ENCODE measurements around the gene CPM.

The CPM gene

GRCh38 chr12:68904351-68904962 lies 28.5 kb downstream of the CPM start:
- no peak for DNase-seq (ENCODE audit: low spot score)

- no peak for DNase-seq (ENCODE audit: low spot score)
Observed at GRCh38 chr12:68903511-68903910, 29.5 kb downstream of the CPM start.

GRCh38 chr12:68901551-68901950 lies 31.4 kb downstream of the CPM start:
- DNase-seq (ENCODE audit: low spot score), result no peak

- no peak for DNase-seq (ENCODE audit: low spot score)
Observed at GRCh38 chr12:68901145-68901544, 31.8 kb downstream of the CPM start.

GRCh38 chr12:68900241-68900640 lies 32.7 kb downstream of the CPM start:
- no peak for DNase-seq (ENCODE audit: low spot score)

- DNase-seq (ENCODE audit: low spot score), result no peak
Observed at GRCh38 chr12:68899251-68899771, 33.7 kb downstream of the CPM start.

- no peak for DNase-seq (ENCODE audit: low spot score)
Observed at GRCh38 chr12:68896881-68897540, 36.0 kb downstream of the CPM start.

GRCh38 chr12:68894276-68894855 lies 38.6 kb downstream of the CPM start:
- no peak for DNase-seq (ENCODE audit: low spot score)

GRCh38 chr12:68893741-68894140 lies 39.2 kb downstream of the CPM start:
- DNase-seq (ENCODE audit: low spot score), result no peak

- DNase-seq (ENCODE audit: low spot score), result no peak
Observed at GRCh38 chr12:68893201-68893600, 39.8 kb downstream of the CPM start.

- DNase-seq (ENCODE audit: low spot score), result no peak
Observed at GRCh38 chr12:68891141-68891540, 41.8 kb downstream of the CPM start.

GRCh38 chr12:68890701-68891113 lies 42.3 kb downstream of the CPM start:
- no peak for DNase-seq (ENCODE audit: low spot score)

- DNase-seq (ENCODE audit: low spot score), result no peak
Observed at GRCh38 chr12:68888243-68888642, 44.7 kb downstream of the CPM start.

- no peak for DNase-seq (ENCODE audit: low spot score)
Observed at GRCh38 chr12:68887641-68888040, 45.3 kb downstream of the CPM start.

- no peak for DNase-seq (ENCODE audit: low spot score)
Observed at GRCh38 chr12:68886636-68887572, 46.1 kb downstream of the CPM start.

- DNase-seq (ENCODE audit: low spot score), result no peak
Observed at GRCh38 chr12:68885381-68885780, 47.6 kb downstream of the CPM start.

- DNase-seq (ENCODE audit: low spot score), result no peak
Observed at GRCh38 chr12:68884251-68884650, 48.7 kb downstream of the CPM start.

- no peak for DNase-seq (ENCODE audit: low spot score)
Observed at GRCh38 chr12:68883151-68883550, 49.8 kb downstream of the CPM start.

- DNase-seq (ENCODE audit: low spot score), result no peak
Observed at GRCh38 chr12:68882251-68882964, 50.6 kb downstream of the CPM start.

GRCh38 chr12:68880660-68881325 lies 52.2 kb downstream of the CPM start:
- no peak for DNase-seq (ENCODE audit: low spot score)

GRCh38 chr12:68878846-68879245 lies 54.1 kb downstream of the CPM start:
- no peak for DNase-seq (ENCODE audit: low spot score)
